Astrocyte of the hippocampus (primary cell): ENCODE measurements around the gene TMEM178B.
"Not testable (repeated sequence)": the region's sequence is repeated elsewhere in the genome, so short reads cannot be mapped to it uniquely, and the experiment has no call there.

Source experiments
- DNase-seq: peaks from one replicate; pipeline ENCODE4 v3.0.0; 2011; ENCODE audit warnings: low read depth, low spot score

TMEM178B gene

DNA sequence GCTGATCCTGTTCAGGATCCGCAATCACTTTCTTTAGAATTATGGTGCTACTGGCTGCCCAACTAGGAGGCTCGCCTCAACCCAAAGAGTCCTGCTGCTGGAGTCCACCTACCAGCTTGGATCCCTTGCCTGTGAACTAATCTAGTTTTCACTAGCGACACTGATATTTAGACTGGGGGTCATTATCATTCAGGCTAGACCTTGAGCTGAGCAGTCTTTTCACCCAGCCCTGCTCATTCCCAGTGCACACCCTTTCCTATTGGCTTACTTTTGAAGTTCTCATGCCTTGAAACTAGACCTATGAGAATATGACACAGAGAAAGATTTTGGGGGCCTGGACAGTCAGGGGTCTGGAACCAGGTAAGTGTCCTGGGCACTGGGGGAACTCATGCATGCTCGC, 107.9 kb downstream of the TMEM178B start:
- no peak for DNase-seq

GRCh38 chr7:141184532-141185190, 110.8 kb downstream of the TMEM178B start:
- no peak for DNase-seq

DNA sequence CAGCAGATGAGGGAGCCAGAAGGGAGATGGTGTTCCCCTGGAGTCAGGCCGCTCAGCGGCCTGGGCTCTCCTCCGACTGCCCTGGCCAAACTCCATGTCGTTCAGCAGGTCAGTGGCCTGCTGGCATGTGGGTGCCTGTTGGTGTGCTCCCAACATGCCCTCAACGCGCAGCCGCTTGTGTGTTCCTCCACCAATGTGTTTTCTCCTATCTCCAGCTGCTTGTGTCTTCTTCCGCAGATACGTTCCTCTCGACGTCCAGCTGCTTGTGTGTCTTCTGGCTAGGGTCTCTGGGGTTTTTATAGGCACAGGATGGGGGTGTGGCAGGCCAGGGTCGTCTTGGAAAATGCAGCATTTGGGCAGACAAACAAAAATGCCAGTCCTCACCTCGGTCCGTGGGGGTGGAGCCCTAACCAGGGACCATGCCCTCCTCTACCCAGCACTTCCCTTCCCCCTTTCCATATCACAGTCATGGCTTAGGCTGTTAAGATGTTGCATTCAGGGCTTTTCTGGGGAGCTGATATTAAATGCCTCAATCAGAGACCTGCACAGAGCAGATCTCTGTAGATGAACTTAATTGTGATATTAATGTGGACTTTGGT, 111.6 kb downstream of the TMEM178B start:
- DNase-seq = no peak

GRCh38 chr7:141189231-141189630, 115.4 kb downstream of the TMEM178B start:
- no peak for DNase-seq

DNA sequence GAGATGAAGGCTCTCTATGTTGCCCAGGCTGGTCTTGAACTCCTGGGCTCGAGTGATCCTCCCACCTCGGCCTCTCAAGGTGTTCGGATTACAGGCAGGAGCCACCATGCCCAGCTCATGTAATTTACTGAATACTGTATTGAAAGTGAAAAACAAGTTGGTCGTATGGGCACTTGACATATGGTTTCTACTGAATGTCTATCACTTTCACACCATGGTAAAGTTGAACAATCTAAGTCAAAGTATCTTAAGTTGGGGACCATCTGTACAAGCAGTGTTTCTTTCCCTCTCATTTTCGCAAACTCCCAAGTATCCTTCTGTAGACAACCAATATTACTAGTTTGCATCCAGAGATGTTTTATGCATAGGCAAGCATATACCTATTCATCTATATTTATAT, 116.6 kb downstream of the TMEM178B start:
- no peak for DNase-seq

- no peak for DNase-seq
These were observed 117.4 kb downstream of the TMEM178B start for GRCh38 chr7:141191277-141191676.

- no peak for DNase-seq
These were observed 119.2 kb downstream of the TMEM178B start for GRCh38 chr7:141193066-141193465.

GRCh38 chr7:141195722-141196121, 121.9 kb downstream of the TMEM178B start:
- DNase-seq = not testable (repeated sequence)

DNA sequence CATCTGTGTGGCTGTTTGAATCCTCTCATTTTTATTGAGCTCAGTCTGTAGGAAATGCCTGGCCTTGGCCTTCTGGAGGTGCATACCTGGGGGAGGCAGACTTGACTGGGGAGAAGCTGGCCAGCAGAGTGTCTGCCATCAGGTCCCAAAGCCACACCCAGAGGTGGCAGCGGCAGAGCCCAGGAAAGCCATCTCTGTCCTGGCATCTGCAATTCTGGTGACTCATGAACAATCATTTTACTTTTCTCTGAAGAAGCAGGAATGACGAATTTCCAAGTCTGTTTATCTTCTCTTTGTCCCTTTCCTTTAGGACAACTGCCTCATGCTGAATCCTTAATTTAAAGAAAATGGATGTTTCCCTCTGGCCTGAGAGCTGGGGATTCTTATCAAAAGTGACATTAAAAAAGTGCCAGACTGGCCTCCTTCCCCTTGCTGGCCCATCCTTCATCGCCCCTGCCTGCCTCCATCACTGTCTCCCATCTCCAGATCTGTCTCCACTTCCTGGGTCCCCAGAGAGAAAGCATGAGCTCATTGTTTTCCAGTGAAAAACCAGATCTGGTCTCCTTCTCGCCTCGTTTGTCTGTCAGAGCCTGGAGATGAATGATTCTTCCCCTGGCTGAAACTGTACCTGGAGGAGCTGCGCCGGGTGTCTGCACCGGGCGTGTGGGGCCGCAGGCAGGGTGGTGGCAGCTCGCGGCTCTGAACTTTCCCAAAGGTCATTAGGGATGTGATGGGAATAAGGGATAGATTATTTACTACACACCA, 124.5 kb downstream of the TMEM178B start:
- no peak for DNase-seq

DNA sequence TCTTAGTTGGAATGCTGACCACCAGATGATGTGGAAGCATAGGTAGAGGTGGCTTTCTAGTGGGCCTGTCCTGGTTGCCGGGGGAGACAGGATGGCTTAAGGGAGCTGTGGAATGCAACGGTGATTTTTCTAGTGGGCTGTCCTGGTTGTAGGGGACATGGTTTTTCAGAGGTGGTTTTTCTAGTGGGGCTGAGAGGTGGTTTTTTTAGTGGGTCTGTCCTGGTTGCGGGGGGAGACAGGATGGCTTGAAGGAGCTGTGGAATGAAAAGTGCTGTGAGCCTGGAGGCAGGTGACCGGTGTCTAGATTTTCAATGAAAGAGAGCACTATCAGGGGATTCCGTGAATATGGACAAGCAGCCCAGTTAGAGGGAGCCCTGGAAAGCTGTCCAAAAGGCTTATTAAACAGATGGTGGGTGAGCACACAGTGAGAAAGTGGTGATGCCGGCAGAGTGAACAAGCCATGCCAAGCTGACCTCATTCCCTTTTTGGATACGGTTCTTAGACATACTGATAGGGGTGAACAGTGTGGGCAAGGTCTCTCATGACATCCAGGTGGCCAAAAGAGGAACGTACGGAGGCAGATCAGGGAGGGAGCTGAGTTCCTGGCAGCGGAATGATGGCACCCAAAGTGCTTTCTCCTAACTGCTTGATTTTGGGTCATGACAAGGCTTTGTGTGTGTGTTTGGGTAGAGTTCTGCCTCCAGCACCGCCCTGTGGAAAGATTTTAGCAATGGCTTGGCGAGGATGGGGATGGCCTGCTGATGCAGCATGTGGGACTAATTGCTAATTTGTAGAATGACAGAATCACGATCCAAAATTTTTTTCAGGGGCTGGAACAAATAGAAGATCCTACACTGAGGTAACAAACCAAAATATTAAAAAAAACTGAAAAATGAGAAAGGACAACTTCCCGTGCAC, 126.6 kb downstream of the TMEM178B start:
- DNase-seq = no peak

GRCh38 chr7:141201145-141201885, 127.5 kb downstream of the TMEM178B start:
- peak; percentile 22 for DNase-seq

DNA sequence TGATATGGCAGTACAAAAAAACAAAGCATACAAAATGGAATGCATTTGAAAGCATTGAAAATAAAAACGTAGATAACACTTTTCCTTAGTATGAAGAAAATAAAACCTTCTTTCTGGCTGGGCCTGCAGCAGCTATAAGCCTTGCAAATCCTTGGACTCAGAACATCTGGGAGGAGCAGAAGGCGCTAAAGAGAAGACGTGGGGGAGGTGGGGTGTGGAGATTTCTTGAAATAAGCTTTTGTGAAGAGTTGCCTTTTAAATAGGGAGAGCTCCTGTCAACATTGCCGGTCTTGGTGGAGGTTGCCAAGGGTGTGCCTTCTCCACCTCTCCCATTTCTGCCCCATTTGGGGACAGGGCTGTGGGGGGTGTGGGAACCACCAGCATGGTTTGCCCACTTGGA, 128.7 kb downstream of the TMEM178B start:
- no peak for DNase-seq

- DNase-seq = no peak
These were observed 129.3 kb downstream of the TMEM178B start for GRCh38 chr7:141203177-141203576.

DNA sequence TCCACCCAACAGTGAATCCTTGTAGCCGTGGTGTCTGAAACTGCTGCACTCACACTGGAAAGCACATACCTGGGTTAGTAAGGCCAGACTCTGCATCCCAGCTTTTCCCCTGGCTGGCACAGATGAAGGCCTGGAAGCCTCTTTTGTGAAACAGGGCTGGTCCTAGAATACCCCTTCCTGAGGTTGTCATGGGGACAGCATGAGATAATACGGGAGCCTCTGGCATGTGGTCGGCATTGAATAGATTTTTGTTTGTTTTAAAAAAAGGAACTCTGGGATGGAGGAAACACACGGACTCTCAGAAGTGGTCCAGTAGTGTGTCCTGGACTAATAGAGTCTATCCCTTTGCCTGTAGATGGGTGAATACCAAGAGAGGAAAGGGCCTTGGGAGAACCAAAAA, 129.7 kb downstream of the TMEM178B start:
- no peak for DNase-seq

DNA sequence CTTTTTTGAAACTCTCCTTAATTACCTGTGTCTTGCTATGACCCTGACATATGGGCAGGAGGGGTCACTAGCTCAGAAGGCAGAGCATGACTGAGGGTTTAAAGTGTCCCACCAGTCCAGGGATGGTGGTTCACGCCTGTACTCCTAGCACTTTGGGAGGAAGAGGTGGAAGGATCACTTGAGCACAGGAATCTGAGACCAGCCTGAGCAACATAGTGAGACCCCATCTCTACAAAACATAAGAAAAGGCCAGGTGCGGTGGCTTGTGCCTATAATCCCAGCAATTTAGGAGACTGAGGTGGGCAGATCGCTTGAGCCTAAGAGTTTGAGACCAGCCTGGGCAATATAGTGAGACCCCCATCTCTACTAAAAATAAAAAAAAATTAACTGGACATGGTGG, 133.8 kb downstream of the TMEM178B start:
- DNase-seq = no peak

DNA sequence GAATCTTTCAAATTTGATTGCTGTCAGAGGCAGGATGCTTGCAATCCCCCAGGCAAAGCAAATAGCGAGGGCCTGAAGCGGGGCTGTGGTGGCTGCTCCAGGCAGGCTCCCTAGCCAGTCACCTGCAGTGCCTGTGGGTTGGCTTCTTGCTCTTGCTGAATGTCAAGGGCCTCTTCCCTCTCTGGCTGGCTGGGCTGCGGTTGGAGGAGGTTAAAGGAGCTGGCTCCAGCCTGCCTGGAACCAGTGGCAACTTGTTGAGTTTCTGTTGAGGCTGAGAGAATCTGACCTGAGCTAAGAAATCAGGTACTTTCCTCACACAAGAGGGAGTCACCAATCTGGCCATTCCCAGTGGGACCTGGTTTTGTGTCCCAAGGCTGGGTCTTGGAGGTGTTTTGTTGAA, 134.7 kb downstream of the TMEM178B start:
- no peak for DNase-seq

DNA sequence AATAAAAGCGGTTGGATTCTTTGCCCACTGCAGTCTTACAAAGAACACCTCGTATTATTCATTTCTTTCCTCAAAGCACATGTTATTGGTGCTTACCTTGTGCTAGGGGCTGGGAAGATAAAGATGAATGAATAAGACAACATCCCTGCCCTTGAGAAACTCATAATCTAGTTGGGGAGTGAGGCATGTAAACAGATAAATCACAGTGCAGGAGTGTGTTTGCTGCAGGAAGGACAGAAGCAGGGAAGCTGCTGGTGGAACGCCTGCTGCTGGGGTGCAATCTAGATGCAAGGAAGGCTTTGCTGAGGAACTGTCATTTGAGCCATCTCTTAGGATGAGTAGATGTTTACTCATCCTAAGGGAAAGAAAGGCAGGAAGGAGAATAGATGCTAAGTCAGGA, 135.6 kb downstream of the TMEM178B start:
- no peak for DNase-seq

GRCh38 chr7:141210862-141211261, 137.0 kb downstream of the TMEM178B start:
- DNase-seq = no peak

DNA sequence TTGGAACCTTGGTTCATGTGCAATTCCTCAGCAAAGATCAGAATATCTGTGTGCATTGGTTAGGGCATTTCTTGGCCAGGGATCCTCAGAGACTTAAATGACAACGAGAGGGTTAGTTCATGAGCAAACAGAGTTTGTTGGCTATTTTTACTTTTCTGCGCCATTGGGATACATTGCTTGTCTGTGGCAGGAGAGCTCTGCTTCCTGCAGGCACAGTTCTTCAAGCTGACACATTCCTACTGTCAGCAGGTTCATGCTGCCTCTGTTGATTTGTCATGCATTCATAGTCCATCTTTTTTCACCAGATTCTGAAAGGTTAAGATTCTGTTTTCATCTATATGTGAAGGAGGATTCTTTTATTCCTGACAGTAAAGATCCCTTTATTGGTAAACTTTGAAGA, 139.4 kb downstream of the TMEM178B start:
- no peak for DNase-seq

DNA sequence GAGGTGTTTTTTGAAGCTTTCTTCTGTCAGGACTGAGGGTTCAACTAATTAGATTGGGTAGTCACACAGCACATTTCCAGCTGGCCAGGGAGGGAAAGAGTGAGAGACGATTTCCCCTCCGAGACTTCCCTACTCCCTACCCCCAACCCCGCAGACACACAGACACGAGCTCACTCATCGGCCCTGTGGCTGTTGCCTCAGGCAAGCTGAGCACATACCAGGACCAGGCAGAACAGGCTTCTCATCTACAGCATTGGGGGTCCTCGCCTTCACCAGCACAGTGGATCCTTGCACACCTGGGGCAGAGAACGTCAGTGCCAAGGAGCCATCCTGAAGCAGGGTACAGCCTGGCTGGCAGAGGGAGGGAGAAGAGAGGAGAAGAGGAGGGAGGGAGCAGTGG, 144.1 kb downstream of the TMEM178B start:
- DNase-seq = no peak

GRCh38 chr7:141218941-141219340, 145.1 kb downstream of the TMEM178B start:
- no peak for DNase-seq
